Lower leg skin (tissue), 3 donors: Measurements from ENCODE around the gene RGS7BP.

Experiments used
- POLR2A ChIP-seq, 2 donors: fragments of 450-650 bp; IDR thresholded peaks; one replicate each; pipeline ENCODE4 v1.6.1; 2016 to 2017; ENCODE audit warnings: antibody characterized with exemption in 2 of 2, mild to moderate bottlenecking in 1 of 2, moderate library complexity in 1 of 2
- TF ChIP-seq, protein P1 (sequence below), 3 donors: fragments of 450-650 bp; IDR thresholded peaks; one replicate each; pipeline ENCODE4 v1.5.1; 2016; ENCODE audit warnings: antibody characterized with exemption in 3 of 3, mild to moderate bottlenecking in 3 of 3, moderate library complexity in 2 of 3

DNA sequence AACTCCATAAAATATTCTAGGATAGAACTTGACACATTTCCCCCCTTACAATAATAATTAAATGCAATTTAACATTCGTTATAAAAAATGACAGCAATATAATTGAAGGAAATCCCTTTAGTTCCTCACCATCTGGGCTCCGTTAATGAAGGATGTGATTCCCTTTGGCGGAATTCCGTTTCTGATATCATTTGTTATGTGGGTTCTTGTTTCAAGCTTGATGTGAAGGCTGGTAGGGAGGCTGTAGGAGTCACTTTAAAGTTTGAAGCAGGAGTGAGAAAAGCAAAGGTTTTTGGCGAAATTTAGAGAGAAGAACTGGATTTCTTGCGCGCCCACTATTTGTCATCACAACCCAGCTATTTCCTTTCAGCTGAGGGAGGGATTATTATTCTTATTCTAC is 4.0 kb downstream of the RGS7BP start:
- no peak for TF ChIP-seq POLR2A (IDR thresholded peaks at IDR 0.05)
- TF ChIP-seq, protein P1, sequence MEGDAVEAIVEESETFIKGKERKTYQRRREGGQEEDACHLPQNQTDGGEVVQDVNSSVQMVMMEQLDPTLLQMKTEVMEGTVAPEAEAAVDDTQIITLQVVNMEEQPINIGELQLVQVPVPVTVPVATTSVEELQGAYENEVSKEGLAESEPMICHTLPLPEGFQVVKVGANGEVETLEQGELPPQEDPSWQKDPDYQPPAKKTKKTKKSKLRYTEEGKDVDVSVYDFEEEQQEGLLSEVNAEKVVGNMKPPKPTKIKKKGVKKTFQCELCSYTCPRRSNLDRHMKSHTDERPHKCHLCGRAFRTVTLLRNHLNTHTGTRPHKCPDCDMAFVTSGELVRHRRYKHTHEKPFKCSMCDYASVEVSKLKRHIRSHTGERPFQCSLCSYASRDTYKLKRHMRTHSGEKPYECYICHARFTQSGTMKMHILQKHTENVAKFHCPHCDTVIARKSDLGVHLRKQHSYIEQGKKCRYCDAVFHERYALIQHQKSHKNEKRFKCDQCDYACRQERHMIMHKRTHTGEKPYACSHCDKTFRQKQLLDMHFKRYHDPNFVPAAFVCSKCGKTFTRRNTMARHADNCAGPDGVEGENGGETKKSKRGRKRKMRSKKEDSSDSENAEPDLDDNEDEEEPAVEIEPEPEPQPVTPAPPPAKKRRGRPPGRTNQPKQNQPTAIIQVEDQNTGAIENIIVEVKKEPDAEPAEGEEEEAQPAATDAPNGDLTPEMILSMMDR (IDR thresholded peaks at IDR 0.05): no peak
